Measurements from ENCODE around the gene ITGAV.

Gene ITGAV

DNA sequence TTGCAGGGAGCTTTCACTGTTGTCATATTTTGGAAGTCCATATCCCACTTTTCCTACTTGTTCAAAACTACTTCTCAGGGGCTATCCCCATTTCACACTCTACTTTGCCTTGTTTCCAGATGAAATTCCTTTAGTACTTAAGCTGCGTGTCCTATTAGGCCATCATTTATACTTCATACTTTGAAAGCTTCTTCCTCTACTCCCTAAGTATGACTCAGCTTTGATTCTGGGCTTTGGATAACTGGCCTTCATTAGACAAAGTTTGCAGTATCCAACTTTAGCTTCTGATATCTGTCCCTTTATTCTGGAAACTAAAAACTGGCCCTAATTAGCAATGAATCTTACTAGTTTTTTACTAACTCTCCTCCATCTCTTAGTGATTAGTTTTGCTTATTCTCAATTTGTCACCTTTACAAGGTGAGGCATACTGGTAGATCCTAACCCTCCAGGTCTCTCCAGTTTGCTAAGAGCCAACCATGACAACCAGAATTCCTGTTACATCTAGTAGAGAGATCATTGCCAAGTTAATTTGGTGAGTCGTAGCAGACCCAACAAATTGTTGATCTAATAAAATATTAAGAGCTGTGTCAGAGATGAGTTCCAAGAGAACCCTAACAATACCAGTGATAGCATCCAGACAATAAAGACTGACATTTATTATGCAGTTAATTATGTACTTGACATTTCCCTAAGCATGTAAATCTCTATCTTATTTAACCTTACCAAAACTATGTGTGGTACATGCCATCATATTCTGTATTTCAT is 31.2 kb upstream of the ITGAV start:
- no peaks in the 10 kb centered on the region for H3K9me2 ChIP-seq (replicated peaks; ENCODE audit: low read depth, low read length)

DNA sequence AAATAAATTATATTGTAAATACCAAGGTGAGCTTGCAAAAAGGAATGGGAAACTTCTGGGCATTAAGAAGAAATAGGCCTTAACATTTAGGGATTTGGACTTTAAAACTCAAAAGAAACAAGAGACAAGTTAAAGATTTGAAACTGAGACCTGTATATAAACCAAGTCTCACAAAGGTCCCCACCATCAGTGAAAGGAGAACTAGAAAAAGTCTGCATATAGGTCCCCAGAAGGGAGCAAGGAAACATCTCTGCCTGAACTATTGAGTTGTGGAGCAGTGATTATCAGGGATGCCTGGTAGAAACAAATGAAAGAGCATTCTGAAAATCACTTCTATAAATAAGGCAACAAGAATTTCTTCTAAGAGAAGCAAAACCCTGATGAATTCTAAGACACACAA is 30.5 kb upstream of the ITGAV start:
- H3K79me2 ChIP-seq (ENCODE audit: insufficient read depth, low read length): no peaks in the 10 kb centered on the region
- H4K20me1 ChIP-seq (ENCODE audit: insufficient read depth, low read length, poor library complexity, severe bottlenecking): no peaks in the 10 kb centered on the region
- H3K4me2 ChIP-seq (ENCODE audit: low read depth, low read length, poor library complexity, severe bottlenecking): no peak overlapping the region
- no peaks in the 10 kb centered on the region for H3F3A ChIP-seq (ENCODE audit: low read depth)
- no peaks in the 10 kb centered on the region for H3K9me3 ChIP-seq (ENCODE audit: insufficient read depth, low read depth, low read length)
- H3K9me2 ChIP-seq (replicated peaks; ENCODE audit: low read depth, low read length): no peaks in the 10 kb centered on the region
- no peaks in the 10 kb centered on the region for H3K27me3 ChIP-seq (ENCODE audit: insufficient read depth, low read length, poor library complexity, severe bottlenecking)
- TF ChIP-seq, protein P1, sequence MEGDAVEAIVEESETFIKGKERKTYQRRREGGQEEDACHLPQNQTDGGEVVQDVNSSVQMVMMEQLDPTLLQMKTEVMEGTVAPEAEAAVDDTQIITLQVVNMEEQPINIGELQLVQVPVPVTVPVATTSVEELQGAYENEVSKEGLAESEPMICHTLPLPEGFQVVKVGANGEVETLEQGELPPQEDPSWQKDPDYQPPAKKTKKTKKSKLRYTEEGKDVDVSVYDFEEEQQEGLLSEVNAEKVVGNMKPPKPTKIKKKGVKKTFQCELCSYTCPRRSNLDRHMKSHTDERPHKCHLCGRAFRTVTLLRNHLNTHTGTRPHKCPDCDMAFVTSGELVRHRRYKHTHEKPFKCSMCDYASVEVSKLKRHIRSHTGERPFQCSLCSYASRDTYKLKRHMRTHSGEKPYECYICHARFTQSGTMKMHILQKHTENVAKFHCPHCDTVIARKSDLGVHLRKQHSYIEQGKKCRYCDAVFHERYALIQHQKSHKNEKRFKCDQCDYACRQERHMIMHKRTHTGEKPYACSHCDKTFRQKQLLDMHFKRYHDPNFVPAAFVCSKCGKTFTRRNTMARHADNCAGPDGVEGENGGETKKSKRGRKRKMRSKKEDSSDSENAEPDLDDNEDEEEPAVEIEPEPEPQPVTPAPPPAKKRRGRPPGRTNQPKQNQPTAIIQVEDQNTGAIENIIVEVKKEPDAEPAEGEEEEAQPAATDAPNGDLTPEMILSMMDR (conservative IDR thresholded peaks at IDR 0.05; ENCODE audit: low read length): no peak
- no peak for TF ChIP-seq EZH2phosphoT487 (IDR thresholded peaks at IDR 0.05; ENCODE audit: borderline replicate concordance)
- H3K4me3 ChIP-seq (ENCODE audit: low read length, poor library complexity, severe bottlenecking): no peak overlapping the region
- H3K9ac ChIP-seq (ENCODE audit: low read depth, low read length, poor library complexity, severe bottlenecking): no peak overlapping the region
- no peak overlapping the region for H2AFZ ChIP-seq (ENCODE audit: low read length)
- no peaks in the 10 kb centered on the region for H3K36me3 ChIP-seq (ENCODE audit: insufficient read depth, low read length)
- peaks cover 5% of the 10 kb centered on the region for H3K4me1 ChIP-seq (ENCODE audit: insufficient read depth, low read length, poor library complexity, severe bottlenecking)

More for the DNA sequence above, 31.2 kb upstream of the ITGAV start:
- H3K4me1 ChIP-seq (ENCODE audit: insufficient read depth, low read length, poor library complexity, severe bottlenecking): peaks cover 5% of the 10 kb centered on the region
- no peak overlapping the region for H3K4me2 ChIP-seq (ENCODE audit: low read depth, low read length, poor library complexity, severe bottlenecking)
- H2AFZ ChIP-seq (ENCODE audit: low read length): no peak overlapping the region
- no peaks in the 10 kb centered on the region for H3K79me2 ChIP-seq (ENCODE audit: insufficient read depth, low read length)
- TF ChIP-seq EZH2phosphoT487 (IDR thresholded peaks at IDR 0.05; ENCODE audit: borderline replicate concordance): no peak
- H3K4me3 ChIP-seq (ENCODE audit: low read length, poor library complexity, severe bottlenecking): no peak overlapping the region
- no peaks in the 10 kb centered on the region for H3K9me3 ChIP-seq (ENCODE audit: insufficient read depth, low read depth, low read length)
- no peaks in the 10 kb centered on the region for H3K36me3 ChIP-seq (ENCODE audit: insufficient read depth, low read length)
- no peak overlapping the region for H3K9ac ChIP-seq (ENCODE audit: low read depth, low read length, poor library complexity, severe bottlenecking)
- no peaks in the 10 kb centered on the region for H4K20me1 ChIP-seq (ENCODE audit: insufficient read depth, low read length, poor library complexity, severe bottlenecking)
- no peaks in the 10 kb centered on the region for H3F3A ChIP-seq (ENCODE audit: low read depth)
- H3K27me3 ChIP-seq (ENCODE audit: insufficient read depth, low read length, poor library complexity, severe bottlenecking): no peaks in the 10 kb centered on the region

DNA sequence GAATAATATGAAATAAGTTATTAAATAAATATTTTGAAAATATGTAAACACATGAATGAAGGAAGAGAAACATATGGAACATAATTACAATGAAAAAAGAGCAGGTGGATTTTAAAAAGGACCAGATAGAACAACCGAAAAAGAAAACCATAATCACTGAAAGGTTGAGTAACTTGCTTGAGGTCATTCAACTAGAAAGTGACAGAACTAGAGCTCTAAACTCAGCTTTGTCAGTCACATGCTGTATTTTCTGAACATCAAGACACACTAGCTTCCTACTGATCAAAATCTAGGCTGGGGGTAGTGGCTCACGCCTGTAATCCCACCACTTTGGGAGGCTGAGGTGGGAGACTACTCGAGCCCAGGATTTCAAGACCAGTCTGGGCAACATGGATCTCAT is 30.0 kb upstream of the ITGAV start:
- H3K9me2 ChIP-seq (replicated peaks; ENCODE audit: low read depth, low read length): no peaks in the 10 kb centered on the region
- H3K9me3 ChIP-seq (ENCODE audit: insufficient read depth, low read depth, low read length): no peaks in the 10 kb centered on the region
- H3K79me2 ChIP-seq (ENCODE audit: insufficient read depth, low read length): no peaks in the 10 kb centered on the region
- no peaks in the 10 kb centered on the region for H4K20me1 ChIP-seq (ENCODE audit: insufficient read depth, low read length, poor library complexity, severe bottlenecking)
- H2AFZ ChIP-seq (ENCODE audit: low read length): no peak overlapping the region
- no peaks in the 10 kb centered on the region for H3F3A ChIP-seq (ENCODE audit: low read depth)
- H3K4me3 ChIP-seq (ENCODE audit: low read length, poor library complexity, severe bottlenecking): no peak overlapping the region
- H3K36me3 ChIP-seq (ENCODE audit: insufficient read depth, low read length): no peaks in the 10 kb centered on the region
- no peak overlapping the region for H3K9ac ChIP-seq (ENCODE audit: low read depth, low read length, poor library complexity, severe bottlenecking)
- no peaks in the 10 kb centered on the region for H3K27me3 ChIP-seq (ENCODE audit: insufficient read depth, low read length, poor library complexity, severe bottlenecking)
- no peak overlapping the region for H3K4me2 ChIP-seq (ENCODE audit: low read depth, low read length, poor library complexity, severe bottlenecking)
- H3K4me1 ChIP-seq (ENCODE audit: insufficient read depth, low read length, poor library complexity, severe bottlenecking): peaks cover 5% of the 10 kb centered on the region
- no peak for TF ChIP-seq EZH2phosphoT487 (IDR thresholded peaks at IDR 0.05; ENCODE audit: borderline replicate concordance)
- TF ChIP-seq, protein P1 (conservative IDR thresholded peaks at IDR 0.05; ENCODE audit: low read length): no peak

DNA sequence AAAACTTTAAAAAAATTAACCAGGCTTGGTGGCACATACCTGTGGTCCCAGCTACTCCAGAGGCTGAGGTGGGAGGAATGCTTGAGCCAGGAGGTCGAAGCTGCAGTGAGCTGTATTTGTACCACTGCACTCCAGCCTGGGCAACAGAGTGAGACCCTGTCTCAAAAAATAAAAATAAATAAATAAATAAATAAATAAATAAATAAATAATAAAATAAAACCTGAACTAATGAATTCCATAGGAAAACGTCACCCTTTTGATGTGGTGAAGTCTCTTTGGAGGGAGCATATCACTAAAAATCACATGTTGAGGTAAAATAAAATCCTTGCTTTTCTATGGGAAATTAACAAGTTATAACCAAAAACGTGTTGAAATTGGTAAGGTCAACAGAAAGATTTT is 29.6 kb upstream of the ITGAV start:
- H3K79me2 ChIP-seq (ENCODE audit: insufficient read depth, low read length): no peaks in the 10 kb centered on the region
- H3K4me3 ChIP-seq (ENCODE audit: low read length, poor library complexity, severe bottlenecking): no peak overlapping the region
- H3F3A ChIP-seq (ENCODE audit: low read depth): no peaks in the 10 kb centered on the region
- no peak overlapping the region for H3K9ac ChIP-seq (ENCODE audit: low read depth, low read length, poor library complexity, severe bottlenecking)
- TF ChIP-seq, protein P1 (conservative IDR thresholded peaks at IDR 0.05; ENCODE audit: low read length): no peak
- TF ChIP-seq EZH2phosphoT487 (IDR thresholded peaks at IDR 0.05; ENCODE audit: borderline replicate concordance): no peak
- no peaks in the 10 kb centered on the region for H3K9me3 ChIP-seq (ENCODE audit: insufficient read depth, low read depth, low read length)
- H3K9me2 ChIP-seq (replicated peaks; ENCODE audit: low read depth, low read length): no peaks in the 10 kb centered on the region
- H3K4me2 ChIP-seq (ENCODE audit: low read depth, low read length, poor library complexity, severe bottlenecking): no peak overlapping the region
- H4K20me1 ChIP-seq (ENCODE audit: insufficient read depth, low read length, poor library complexity, severe bottlenecking): no peaks in the 10 kb centered on the region
- H3K36me3 ChIP-seq (ENCODE audit: insufficient read depth, low read length): no peaks in the 10 kb centered on the region
- no peaks in the 10 kb centered on the region for H3K27me3 ChIP-seq (ENCODE audit: insufficient read depth, low read length, poor library complexity, severe bottlenecking)
- no peak overlapping the region for H2AFZ ChIP-seq (ENCODE audit: low read length)
- peaks cover 5% of the 10 kb centered on the region for H3K4me1 ChIP-seq (ENCODE audit: insufficient read depth, low read length, poor library complexity, severe bottlenecking)
